Measurements from ENCODE around the gene FRMD6. TPM values are rescaled to one million over a fixed set of nuclear protein-coding genes. Genes with fewer than 3 reads are reported as not detected.

Gene FRMD6
- total RNA-seq, 4 donors from 2014 or later, result 17.8 to 36.8 (median 25.8) TPM

DNA sequence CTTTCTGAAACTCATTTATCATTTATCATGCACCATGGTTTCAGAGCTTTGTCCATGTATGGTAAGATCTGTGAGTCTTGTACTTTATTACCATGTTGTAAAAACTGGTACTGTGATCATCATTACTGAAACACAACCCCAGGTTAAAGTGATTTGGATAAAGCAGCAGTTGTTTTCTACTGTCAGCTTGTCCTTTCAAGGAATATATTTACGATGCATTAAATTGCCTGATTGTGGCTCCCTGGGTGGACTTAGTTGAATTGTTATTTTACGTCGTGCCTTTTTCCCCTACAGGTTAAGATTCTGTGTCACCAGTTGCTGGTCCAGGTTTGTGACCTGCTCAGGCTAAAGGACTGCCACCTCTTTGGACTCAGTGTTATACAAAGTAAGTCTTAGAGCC is 46.1 kb downstream of the FRMD6 start:
- intact Hi-C loops (cut with DNase I), result no loop called here
- no peak for DNase-seq
- no peak for TF ChIP-seq POLR2A (IDR thresholded peaks at IDR 0.05)
- TF ChIP-seq, protein P1, sequence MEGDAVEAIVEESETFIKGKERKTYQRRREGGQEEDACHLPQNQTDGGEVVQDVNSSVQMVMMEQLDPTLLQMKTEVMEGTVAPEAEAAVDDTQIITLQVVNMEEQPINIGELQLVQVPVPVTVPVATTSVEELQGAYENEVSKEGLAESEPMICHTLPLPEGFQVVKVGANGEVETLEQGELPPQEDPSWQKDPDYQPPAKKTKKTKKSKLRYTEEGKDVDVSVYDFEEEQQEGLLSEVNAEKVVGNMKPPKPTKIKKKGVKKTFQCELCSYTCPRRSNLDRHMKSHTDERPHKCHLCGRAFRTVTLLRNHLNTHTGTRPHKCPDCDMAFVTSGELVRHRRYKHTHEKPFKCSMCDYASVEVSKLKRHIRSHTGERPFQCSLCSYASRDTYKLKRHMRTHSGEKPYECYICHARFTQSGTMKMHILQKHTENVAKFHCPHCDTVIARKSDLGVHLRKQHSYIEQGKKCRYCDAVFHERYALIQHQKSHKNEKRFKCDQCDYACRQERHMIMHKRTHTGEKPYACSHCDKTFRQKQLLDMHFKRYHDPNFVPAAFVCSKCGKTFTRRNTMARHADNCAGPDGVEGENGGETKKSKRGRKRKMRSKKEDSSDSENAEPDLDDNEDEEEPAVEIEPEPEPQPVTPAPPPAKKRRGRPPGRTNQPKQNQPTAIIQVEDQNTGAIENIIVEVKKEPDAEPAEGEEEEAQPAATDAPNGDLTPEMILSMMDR (IDR thresholded peaks at IDR 0.05), result no peak
- Histone ChIP-seq H3K4me1 (no peaks in the 10 kb centered on the region), H3K36me3 (peaks cover 0 to 1% of the 10 kb centered on the region in 2 donors), H3K27me3 (no peaks in the 10 kb centered on the region), H3K9me3 (no peaks in the 10 kb centered on the region), H3K27ac (no peak overlapping the region), H3K4me3 (replicated peaks in 1 of 3) (no peak overlapping the region)
- WGBS, 2 donors, result 87 to 90% methylated on average over 3 of the region's 3 CpGs

DNA sequence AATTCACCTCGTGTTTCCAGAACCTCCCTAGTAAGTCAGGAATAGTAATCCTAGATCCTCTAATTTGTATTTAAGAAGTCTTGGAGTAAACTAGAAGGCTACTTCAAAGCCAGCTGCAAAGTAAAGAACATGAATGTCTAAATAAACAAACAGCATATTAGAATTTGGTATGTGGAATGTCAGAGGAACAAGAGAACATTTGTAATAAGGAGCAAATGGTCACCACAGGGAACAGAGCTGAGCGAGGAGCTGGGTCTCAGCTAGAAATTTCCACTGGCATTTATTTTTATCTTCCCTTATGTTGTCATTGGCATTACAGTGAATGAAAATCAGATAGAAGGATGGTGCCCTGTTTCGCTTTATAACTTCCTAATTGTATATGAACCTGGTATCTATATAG is 50.2 kb downstream of the FRMD6 start:
- 70 to 71% methylated on average over 3 of the region's 3 CpGs for WGBS, 2 donors
- DNase-seq, result no peak
- Histone ChIP-seq H3K27me3 (no peaks in the 10 kb centered on the region), H3K36me3 (peaks cover 0 to 4% of the 10 kb centered on the region in 2 donors), H3K9me3 (no peaks in the 10 kb centered on the region), H3K27ac (no peak overlapping the region), H3K4me3 (replicated peaks in 1 of 3) (no peak overlapping the region), H3K4me1 (no peaks in the 10 kb centered on the region)
- intact Hi-C loops (cut with DNase I), result no loop called here
- TF ChIP-seq POLR2A (IDR thresholded peaks at IDR 0.05), result no peak
- TF ChIP-seq, protein P1 (IDR thresholded peaks at IDR 0.05), result no peak

DNA sequence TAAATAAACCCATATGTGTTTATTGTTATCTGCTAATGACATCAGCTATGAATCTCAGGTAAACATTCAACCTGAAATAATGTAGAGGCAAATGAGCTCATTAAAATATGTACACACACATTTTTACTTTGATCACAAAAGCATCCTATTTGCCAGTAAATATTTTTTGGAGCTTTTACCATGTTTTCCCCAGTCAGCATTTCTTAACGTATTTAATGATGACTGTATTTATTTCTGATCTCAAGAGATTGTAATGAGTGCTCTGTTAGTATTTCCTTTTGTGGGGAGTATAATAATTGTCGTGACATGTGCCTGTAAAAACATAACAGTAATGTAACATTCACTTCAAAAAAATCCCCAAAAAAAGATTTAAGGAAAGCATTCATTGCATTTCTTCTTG is 52.1 kb downstream of the FRMD6 start:
- H3K27ac ChIP-seq, result no peak overlapping the region
- H3K9me3 ChIP-seq, result no peaks in the 10 kb centered on the region
- H3K4me1 ChIP-seq, result no peaks in the 10 kb centered on the region
- intact Hi-C loops (cut with DNase I), result no loop called here
- no peak overlapping the region for H3K4me3 ChIP-seq (replicated peaks in 1 of 3)
- no peak for DNase-seq
- TF ChIP-seq POLR2A (IDR thresholded peaks at IDR 0.05), result no peak
- TF ChIP-seq, protein P1 (IDR thresholded peaks at IDR 0.05), result no peak
- WGBS, 2 donors, result 78 to 84% methylated on average over 2 of the region's 2 CpGs
- peaks cover 0 to 4% of the 10 kb centered on the region in 2 donors for H3K36me3 ChIP-seq
- no peaks in the 10 kb centered on the region for H3K27me3 ChIP-seq

DNA sequence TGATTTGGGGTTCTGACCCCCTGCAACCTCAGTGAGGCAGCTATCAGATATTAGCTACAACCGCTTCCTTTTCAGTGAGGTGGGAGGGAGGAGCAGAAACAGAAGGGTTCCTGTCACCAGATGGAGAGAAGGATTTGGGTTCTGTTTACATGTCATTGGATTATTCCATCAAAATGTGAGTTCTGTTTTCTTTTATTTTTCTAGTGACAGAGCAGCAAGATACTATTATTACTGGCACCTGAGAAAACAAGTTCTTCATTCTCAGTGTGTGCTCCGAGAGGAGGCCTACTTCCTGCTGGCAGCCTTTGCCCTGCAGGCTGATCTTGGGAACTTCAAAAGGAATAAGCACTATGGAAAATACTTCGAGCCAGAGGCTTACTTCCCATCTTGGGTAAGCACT is 52.8 kb downstream of the FRMD6 start:
- Histone ChIP-seq H3K27ac (no peak overlapping the region), H3K9me3 (no peaks in the 10 kb centered on the region), H3K36me3 (peaks cover 0 to 4% of the 10 kb centered on the region in 2 donors), H3K27me3 (no peaks in the 10 kb centered on the region), H3K4me1 (no peaks in the 10 kb centered on the region), H3K4me3 (replicated peaks in 1 of 3) (no peak overlapping the region)
- TF ChIP-seq POLR2A (IDR thresholded peaks at IDR 0.05), result no peak
- TF ChIP-seq, protein P1 (IDR thresholded peaks at IDR 0.05), result no peak
- 88 to 92% methylated on average over 3 of the region's 3 CpGs for WGBS, 2 donors
- intact Hi-C loops (cut with DNase I), result no loop called here
- no peak for DNase-seq

DNA sequence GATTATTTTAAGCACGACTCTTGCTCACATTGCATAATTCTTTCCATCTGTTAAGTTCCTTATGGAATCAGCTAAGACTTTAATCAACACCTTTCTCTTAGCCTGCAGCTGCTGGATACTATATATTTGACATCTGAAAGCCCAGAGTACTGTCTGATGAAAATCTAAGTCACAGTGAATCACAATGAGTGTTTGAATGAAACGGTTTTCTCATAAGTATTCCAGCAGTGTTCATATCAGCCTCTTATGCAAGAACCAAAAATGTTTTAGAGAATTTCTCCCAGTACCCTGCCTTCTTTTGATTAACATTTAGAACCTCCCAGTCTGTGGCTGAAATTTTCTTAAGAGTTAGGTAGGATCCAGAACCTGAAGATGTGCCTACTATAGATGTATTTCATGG is 55.6 kb downstream of the FRMD6 start:
- Histone ChIP-seq H3K4me1 (no peaks in the 10 kb centered on the region), H3K9me3 (no peaks in the 10 kb centered on the region), H3K4me3 (replicated peaks in 1 of 3) (no peak overlapping the region), H3K36me3 (peaks cover 0 to 4% of the 10 kb centered on the region in 2 donors), H3K27me3 (no peaks in the 10 kb centered on the region), H3K27ac (no peak overlapping the region)
- WGBS, 2 donors, result 84 to 87% methylated on average over 2 of the region's 2 CpGs
- intact Hi-C loops (cut with DNase I), result no loop called here
- DNase-seq, result no peak
- TF ChIP-seq POLR2A (IDR thresholded peaks at IDR 0.05), result no peak
- TF ChIP-seq, protein P1 (IDR thresholded peaks at IDR 0.05), result no peak

Data from thyroid gland (tissue), 4 donors.